ENCODE measurements around the gene RPL38. TPM values are rescaled to one million over a fixed set of nuclear protein-coding genes. Genes with fewer than 3 reads are reported as not detected.

The RPL38 gene
- total RNA-seq, 1 experiment from 2014 or later = 762 TPM

DNA sequence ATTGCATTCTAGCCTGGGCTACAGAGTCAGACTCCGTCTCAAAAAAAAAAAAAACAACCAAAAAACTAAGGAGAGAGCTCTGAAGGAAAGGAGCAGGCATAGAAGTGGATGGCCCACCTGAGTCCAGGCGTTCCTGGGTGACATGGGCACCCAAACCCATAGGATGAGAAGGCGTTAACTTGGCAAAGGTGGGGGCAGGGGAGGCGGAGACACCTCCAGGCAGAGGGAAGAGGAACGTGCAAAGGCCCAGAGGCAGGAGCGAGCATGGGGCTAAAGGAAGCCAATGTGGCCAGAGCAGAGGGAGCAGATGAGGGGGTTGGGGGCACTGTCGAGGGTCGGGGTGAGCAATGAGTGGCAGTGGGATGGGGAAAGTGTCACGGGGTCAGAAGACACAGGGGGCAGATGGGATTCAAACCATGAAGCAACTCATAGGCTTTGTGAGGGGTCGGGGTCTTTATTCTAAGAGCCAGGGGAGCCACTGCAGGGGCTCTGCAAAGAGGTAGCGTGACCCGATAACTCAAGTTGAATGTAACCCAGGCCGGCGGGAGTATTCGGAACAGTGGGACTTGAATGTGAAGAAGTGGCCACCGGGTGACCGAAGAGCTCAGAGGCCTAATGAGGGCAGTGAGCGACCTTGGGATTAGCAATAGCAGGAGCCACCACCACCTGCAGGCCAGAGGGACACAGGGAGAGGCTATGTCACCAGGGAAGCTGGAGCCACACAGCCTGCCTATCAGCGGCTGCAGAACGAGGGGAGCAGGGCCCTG, 21.7 kb downstream of the RPL38 start:
- DNase-seq (ENCODE audit: low spot score) = no peak

DNA sequence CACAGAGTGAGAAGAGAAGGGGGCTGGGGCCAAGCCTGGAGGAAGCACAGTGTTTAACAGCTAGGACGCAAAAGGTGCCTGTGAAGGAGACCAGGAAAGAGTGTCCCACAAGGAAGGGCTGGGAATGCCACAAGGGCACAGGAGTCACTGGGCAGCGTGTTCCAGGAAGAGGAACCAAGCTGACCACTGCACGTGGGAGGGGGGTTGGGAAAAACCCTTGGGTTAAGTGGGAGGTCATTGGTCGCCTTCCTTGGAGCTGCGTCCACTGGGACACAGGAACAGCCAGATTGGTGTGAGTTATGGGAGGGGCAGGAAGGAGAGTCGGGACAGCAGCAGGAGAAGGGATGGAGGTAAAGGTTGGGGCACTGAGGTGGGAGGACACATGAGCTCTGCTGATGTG, 22.8 kb downstream of the RPL38 start:
- DNase-seq (ENCODE audit: low spot score) = no peak

DNA sequence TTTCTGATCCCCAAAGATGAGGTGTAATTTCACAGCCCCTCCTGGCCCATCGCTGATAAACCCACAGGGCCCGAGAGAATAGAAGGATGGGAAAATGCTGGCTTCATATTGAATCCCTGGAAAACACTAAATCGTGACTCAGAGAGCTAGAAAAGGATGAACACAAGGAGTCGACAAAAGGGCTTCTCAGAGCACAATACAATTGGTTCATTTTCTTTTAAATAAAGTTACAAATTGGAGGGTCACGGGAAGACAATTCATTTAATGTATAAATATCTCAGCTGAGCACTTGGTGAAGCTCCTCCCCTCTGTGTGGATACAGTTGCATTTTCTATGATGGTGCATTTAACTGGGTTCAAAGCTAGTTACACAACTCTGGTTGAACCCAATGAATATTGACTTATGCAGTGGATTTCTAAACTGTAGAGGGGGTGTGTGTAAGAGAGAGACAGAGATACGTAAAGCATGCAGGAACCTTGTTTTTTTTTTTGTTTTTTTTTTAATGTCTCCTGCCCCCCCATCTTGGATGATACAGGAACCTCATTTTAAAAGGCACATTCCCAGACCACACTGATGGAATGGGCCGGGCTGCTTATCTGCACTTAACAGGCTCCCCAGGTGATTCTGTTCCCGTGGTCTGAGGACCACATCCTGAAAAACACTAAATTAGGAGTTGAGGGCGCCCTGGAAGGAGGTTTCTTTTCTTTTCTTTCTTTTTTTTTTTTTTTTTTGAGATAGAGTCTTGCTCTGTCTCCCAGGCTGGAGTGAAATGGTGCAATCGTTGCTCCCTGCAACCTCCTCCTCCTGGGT, 24.0 kb downstream of the RPL38 start:
- DNase-seq (ENCODE audit: low spot score) = no peak

DNA sequence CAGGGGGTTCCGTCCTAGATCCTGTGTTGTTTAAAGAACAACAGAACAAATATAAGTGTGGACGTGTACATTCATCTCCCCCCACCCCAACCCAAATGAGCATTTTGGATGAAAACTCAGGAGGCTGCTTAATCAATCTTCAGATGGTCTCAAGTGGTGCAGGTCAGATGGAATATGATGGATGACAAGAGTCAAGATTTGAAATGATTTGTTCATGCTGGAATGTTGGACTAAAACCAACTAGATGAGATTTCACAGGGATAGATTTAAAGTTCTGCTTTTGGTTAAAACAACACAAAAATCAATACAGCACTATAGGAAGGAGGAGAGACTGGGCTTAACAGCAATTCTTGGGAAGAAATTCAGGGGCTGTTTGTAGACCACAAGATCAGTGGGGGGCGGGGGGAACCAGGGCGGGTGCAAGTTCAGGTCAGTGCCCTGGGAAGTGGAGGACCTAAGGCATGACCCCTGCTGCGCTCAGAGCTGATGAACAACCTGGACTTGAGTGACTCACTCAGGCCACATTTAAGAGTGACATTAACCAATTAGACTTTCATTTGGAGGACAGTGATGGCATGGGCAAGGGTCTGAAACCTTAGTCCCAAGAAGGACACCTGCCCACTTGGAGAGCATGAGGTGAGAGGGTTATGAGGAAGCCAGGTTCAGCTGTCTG, 25.0 kb downstream of the RPL38 start:
- DNase-seq (ENCODE audit: low spot score) = no peak

DNA sequence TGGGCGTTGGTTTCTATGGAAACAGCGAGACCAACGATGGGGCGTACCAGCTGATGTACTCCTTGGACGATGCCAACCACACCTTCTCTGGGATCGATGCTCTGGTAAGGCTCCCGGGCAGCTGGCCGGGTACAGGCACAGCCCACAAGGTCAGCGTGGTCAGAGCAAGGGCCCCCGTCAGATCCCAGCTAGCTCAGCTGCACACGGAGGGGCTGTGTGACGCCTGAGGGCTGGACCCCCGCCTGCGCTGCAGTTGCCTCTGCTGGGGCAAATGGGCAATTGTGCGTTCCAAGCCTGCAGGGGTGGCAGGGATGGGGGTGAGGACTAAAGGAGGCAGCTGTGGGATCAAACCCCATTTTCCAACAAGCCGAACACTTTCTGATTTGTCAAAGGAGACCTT, 27.4 kb downstream of the RPL38 start:
- no peak for DNase-seq (ENCODE audit: low spot score)

DNA sequence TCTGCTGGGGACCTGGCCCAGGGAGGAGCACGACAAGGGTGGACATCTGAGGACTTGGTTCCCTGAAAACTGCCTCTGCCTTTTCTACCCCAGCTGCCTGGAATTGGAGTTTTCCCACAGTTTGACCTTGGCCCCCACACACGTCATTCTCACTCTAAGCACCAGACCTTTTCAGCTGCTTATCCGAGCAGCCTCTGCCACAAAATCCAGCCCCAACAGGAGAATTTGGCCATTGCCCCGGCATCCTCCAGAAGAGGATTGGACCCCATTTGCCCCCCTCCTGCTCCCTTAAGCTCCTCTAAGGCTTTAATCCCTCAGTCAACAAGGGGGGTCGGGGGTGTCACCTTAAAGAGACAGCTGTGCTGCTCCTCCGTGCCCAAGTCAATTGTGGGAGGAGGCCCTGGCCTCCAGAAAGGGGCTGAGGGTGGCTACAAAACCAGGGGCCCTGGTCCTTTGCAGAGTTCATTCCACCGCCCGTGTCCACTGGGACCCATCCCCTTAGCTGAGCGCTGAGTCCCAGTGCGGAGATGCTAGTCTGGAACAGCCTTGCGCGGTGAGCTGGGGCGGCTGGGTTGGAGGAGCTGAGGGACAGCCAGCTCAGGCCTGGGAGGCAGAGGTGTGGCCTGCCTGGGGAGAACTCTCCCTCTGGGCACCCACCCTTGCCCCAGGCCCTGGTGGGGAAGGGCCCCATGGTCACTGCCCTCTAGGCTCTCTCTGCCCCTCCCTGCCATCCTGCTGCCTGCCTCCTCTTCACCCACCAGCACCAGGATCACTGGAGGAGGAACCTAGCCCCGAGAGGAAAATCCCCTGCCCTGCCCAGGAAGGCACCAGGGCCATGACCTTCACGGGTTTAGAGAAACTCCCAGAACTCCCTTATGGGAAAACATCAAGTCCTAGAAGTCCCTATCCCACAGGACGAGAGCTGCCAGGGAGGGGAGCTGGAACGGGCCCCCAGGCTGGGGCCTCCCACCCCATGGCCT, 28.7 kb downstream of the RPL38 start:
- DNase-seq (ENCODE audit: low spot score) = no peak

DNA sequence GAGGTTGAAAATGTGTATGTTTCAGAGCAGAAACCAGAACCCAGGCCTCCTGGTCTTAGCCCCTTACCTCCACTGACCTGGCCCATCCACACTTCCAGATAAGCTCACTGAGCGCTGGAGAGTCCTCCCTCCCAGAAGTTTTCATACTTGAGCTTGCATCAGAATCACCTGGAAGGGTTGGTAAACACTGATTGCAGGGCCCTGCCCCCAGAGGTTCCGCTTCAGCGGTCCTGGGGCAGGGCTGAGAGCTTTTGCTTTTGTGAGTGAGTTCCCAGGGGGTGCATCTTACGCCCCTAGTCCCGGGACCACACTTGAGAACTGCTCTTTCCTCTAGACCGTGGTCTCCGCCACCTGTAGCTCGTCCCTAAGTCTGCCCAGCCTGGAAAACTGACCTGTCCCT, 30.5 kb downstream of the RPL38 start:
- DNase-seq (ENCODE audit: low spot score) = no peak

DNA sequence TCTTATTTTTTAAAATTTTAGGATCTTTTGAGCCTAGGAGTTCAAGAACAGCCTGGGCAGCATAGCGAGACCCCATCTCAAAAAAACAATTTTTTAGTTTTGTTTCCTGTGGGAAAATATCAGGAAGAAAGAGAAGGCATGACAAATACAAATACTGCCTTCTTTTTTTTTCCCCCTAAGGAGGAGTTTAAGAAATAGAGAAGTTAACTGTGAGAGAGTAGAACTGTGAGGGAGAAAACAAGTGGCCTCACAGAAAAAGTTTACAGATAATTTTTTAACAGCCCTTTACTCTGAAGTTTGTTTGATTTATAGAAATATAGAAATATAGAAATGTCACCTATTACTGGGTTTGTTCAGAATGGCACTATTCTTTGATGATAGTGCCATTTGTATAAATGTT, 31.0 kb downstream of the RPL38 start:
- no peak for DNase-seq (ENCODE audit: low spot score)

DNA sequence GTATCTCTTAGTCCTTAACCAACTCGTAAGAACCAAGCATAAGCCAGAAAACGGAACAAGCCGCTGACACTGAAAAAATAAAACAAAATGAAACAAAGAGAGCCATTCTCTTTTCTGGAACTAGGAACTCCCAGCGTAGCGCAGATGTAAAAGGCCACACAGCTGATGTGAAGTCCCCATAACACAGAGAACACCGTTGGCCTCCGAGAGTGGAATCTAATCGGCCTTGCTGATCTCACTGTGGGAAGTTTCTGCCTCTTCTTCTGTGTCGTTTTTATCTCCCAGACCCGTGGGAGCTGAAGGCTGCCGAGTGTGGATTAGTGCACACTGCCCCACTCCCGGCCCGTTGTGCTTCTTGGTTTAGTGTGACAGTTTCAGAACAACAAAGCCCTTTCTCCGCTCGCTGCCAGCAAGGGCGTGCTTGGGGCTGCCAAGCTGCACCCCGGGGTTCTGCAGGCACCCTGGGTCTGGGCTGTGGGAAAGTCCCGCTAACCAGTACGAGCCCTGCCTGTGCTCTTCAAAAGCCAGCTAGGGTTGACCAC, 31.6 kb downstream of the RPL38 start:
- no peak for DNase-seq (ENCODE audit: low spot score)

DNA sequence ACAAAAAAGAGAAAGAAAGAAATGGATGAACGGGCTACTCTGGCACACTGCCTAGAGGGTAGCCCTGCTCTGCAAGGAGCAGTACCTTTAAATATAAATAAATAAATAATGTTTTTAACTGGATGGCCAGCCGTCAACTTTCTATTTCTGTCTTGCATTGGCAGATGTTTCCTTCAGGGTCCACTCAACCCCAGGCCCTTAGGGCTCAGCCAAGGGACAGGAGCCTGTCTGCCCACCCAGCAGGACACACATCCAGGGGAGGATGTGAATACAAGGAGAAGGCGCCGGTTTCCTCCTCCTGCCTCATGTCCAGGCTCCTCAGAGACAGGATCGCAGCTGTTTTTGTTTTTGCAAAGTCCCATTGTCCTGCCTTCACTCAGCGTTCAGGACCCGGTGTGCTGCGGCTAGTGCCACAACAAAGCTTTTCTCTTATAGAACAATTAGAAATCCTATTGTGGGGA, 32.5 kb downstream of the RPL38 start:
- DNase-seq (ENCODE audit: low spot score) = no peak

DNA sequence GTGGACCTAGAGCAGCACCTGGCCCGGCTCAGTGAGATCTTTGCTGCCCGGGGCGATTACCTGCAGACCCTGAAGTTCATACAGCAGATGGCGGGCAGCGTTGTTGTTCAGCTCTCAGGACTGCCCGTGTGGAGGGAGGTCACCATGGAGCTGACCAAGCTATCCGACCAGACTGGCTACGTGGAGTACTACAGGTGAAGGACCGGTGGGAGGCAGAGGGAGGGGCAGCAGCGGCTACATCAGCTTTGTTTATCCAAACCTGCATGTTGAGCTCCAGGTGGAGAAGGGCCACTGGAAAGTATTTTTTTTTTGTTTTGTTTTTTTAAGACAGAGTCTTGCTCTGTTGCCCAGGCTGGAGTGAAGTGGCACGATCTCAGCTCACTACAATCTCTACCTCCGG, 33.8 kb downstream of the RPL38 start:
- DNase-seq (ENCODE audit: low spot score) = no peak

DNA sequence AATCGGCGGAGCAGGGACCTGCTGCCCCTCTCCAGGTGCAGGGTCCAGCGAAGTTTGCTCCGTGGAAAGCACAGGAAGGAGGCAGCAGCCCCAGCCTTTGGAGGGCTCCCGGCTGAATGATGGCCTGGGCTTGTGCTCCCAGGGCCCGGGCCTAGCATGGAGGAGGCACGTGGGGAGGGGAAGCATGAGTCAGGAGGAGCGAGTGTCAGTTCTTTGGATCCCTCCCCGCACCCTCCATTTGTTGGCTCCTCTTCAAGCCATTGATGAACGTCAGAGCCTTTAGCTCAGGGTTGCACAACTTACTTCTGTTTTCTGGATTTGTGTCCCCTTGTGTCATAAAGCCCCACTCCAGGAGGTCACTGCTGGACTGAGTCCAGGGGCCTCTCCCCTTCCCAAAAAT, 35.7 kb downstream of the RPL38 start:
- no peak for DNase-seq (ENCODE audit: low spot score)

DNA sequence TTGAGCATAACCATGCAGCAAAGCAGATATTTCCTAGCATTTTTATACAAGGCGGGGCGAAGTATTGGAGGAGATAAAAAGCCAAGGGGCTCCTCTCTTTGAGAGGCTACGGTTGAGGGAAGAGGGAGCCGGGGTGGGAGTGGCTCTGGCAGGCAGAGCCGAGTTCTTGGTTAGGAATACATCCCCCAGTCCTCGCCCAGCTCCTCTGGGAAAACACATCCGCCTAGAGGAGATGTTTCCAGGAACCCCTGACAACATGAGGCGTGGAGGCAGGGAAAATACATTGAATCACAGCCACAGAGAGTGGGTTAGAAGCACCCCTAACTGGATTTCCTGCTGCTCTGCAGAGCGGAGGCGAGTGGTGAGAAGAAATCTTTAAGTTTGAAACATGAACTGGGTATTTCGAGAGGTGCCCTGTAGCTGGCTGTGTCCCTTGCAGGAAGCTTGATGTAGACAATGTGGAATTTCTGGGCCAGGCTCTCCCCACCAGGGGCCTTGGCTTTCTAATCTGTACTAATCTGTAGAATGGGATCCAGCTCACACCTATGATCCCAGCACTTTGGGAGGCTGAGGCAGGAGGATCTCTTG, 37.2 kb downstream of the RPL38 start:
- no peak for DNase-seq (ENCODE audit: low spot score)

DNA sequence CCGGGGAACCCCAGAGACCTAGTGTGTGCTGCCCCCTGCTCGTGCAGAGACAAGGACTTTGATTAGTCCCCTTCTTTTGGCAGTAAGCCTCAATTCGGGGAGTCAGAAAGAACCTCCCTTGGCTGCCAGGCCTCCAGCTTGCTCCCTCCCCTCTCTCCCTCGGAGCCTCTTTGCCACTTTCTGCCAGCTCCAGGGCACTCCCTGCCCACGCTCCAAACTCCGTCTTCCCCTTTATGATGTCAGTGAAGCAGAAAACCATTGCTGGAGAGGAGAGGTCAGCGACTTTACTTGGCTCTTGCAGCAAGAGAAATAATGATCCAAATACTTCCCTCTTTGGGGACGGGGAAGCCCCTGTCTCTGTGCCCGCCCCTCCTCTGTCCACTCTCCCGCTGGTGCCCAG, 38.0 kb downstream of the RPL38 start:
- DNase-seq (ENCODE audit: low spot score) = no peak

DNA sequence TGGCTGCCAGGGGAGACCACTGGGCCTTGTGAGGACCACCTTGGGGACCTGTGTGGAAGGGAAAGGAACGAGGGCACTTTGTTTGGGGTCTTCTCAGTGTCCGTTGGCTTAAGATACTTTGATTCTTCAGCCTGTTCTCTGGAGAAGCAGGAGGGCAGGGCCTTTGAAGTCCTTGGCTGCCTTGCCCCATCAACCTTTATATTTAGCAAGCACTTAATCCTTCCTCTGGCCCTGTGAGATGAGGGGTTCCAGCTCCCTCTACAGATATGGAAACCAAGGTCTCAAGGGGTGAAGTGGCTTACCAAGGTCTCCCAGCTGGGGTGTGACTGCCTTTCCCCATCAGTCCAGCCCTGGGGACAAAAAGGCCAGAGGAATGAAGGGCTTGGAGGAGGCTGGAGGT, 38.4 kb downstream of the RPL38 start:
- DNase-seq (ENCODE audit: low spot score) = no peak

DNA sequence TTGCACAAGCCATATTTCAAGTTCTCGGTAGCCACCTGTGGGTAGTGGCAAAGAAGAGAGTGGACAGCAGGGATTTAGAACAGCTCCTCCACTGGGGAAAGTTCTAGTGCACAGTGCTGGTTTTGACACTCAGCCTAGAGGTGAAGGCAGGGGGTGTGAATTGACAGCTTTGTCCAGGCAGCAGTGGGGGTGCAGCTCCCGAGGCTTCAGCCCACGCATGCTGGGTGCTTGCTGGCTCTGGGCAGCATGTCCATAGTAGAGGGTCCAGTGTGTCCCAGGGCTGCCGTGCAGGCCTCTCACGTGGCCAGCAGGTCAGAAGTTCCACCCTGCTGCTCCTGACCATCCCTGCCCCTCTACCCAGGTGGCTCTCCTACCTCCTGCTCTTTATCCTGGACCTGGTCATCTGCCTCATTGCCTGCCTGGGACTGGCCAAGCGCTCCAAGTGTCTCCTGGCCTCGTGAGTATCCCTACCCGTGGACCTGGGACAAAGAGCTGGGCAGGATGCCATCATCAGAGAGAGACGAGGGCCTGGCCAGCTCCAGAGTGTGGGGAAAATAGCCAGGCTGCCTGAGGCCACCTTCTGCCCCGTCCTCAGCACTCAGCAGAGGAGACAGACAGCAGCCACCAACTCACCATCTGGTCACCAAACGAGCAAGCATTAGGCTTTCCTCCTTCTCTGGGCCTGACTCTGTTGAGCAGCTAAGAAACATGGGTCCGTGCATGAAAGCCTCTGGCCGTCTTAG, 39.7 kb downstream of the RPL38 start:
- DNase-seq (ENCODE audit: low spot score) = no peak

DNA sequence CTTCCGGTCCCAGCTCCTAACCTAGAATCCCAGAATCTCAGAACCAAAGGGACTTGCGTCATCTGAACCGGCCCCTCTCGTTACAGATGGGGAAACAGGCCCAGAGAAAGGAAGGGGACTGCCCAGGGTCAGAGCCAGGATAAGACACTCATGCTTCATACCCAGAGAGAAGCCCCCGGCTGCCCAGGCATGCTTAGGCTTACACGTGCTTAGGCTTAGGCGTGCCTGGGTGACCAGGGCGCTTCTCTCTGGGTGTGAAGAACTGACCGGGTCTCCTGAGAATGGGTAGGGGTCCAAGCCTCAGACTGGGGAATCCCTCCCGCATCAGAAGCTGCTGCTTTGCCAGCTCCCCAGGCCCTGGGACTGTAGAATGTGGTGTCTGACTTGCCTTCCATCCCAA, 40.6 kb downstream of the RPL38 start:
- no peak for DNase-seq (ENCODE audit: low spot score)

DNA sequence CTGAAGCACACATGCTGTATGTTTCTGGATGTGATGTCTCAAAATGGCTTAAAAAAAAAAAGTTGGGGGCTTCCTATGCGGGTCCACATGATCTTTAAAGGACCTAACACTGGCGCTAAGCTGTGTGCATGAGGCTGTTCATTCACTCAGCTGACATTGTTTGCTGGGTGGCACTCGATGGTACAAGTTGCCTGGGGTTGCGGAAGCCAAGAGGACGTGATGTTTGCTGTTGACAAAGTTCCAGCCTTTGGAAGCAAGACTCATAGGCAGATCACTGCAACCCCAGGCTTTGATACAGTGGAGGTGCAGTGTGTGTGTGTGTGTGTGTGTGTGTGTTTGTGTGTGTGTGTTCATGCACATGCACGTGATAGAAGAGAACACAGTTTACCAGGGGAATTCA, 41.1 kb downstream of the RPL38 start:
- no peak for DNase-seq (ENCODE audit: low spot score)

DNA sequence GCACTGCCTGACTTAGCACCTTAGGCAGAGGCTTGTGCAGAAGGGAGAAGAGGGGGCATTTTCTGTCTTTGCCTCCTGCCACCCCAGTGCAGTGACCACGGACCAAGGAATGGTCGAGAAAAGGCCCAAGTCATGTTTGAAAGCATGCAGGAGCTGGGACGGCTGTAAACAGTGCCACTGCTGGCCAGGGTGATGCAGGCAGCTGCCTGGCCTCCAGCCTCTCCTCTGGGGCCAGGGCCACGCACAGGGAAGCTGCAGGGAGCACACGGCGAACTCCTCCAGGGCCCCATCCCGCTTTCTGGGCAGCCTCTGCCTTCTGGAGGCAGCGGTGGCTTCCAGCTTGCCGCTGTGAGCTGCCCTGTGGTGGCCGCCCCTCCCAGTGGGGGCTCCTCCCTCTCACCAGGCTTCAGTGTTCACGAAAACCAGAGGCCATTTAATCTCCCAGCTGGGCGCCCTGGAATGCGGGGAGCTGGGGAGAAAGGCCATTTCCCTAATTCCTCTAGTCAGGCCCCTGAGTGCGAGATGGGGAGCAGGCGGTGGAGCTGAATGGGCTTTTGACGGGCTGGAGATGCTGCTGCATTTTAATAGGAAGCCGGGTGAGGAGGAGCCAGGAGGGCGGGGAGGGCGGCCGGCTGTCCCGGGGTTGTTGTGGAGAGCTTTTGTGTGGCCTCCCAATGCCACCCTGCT, 41.8 kb downstream of the RPL38 start:
- no peak for DNase-seq (ENCODE audit: low spot score)

DNA sequence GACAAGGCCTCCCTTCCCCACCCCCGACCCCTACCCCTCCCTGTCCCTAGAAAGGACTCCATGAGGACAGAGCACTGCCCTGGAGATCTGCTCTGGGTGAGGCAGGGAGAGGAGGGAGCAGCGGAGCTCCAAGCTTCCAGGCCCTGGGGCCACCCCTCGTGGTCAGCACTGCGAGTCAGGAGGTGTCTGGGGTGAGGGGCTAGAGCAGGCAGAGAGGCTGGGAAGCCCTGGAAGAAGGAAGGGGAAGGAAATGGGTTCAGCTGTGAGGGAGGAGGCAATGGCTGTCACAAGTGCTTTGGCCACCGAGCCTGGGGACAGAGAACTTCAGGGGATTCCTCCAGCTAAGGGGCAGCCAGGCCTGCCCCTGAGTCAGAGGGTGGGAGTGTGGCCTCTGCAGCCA, 42.4 kb downstream of the RPL38 start:
- DNase-seq (ENCODE audit: low spot score) = no peak

All from H4 (cell line).